Spleen (tissue), 11 donors: Measurements from ENCODE around the gene TRPV2. TPM values are rescaled to one million over a fixed set of nuclear protein-coding genes. Genes with fewer than 3 reads are reported as not detected.
"Not testable (repeated sequence)": the region's sequence is repeated elsewhere in the genome, so short reads cannot be mapped to it uniquely, and the experiment has no call there.

Source experiments
- DNase-seq: peaks from one replicate; pipeline ENCODE4 v3.0.0-alpha.2; 2020
- H3K27ac ChIP-seq, 8 donors: fragments of 200-600 bp; sonication (generic) in 7 of 8; 1 replicate in 4 of 8; 2 replicates in 4 of 8; pipeline versions ENCODE4 v1.5.0 to v1.8.0; 2016 to 2021; ENCODE audit warnings: inconsistent platforms in 4 of 8, mild to moderate bottlenecking in 4 of 8, moderate library complexity in 1 of 8
- H3K27me3 ChIP-seq, 7 donors: fragments of 200-600 bp; sonication (generic) in 6 of 7; replicated peaks in 1 of 7; 1 replicate in 4 of 7; 2 replicates in 3 of 7; pipeline versions ENCODE4 v1.5.0 to v1.8.0; 2016 to 2021; ENCODE audit warnings: inconsistent platforms in 3 of 7, mild to moderate bottlenecking in 1 of 7
- H3K36me3 ChIP-seq, 6 donors: fragments of 200-600 bp; sonication (generic) in 5 of 6; 1 replicate in 4 of 6; 2 replicates in 2 of 6; pipeline versions ENCODE4 v1.5.0 to v1.8.0; 2016 to 2021; ENCODE audit warnings: inconsistent platforms in 2 of 6
- H3K4me1 ChIP-seq, 6 donors: fragments of 200-600 bp; sonication (generic) in 5 of 6; 1 replicate in 3 of 6; 2 replicates in 3 of 6; pipeline versions ENCODE4 v1.5.0 to v1.8.0; 2016 to 2021; ENCODE audit warnings: inconsistent platforms in 3 of 6
- H3K4me3 ChIP-seq, 8 donors: fragments of 200-600 bp; sonication (generic) in 7 of 8; 1 replicate in 4 of 8; 2 replicates in 4 of 8; pipeline versions ENCODE4 v1.5.0 to v1.8.0; 2016 to 2021; ENCODE audit warnings: inconsistent platforms in 4 of 8, mild to moderate bottlenecking in 4 of 8, moderate library complexity in 2 of 8
- H3K9me3 ChIP-seq, 8 donors: fragments of 200-600 bp; sonication (generic) in 7 of 8; 1 replicate in 4 of 8; 2 replicates in 4 of 8; pipeline versions ENCODE4 v1.5.0 to v1.8.0; 2016 to 2021; ENCODE audit warnings: inconsistent platforms in 4 of 8
- CTCF ChIP-seq, 11 experiments: fragments of 200-600 bp in 7 of 11; fragments of 450-650 bp in 4 of 11; sonication (generic) in 4 of 11; IDR thresholded peaks in 8 of 11; conservative IDR thresholded peaks in 3 of 11; 1 replicate in 7 of 11; 2 replicates in 4 of 11; pipeline versions ENCODE4 v1.4.0 to v1.8.0; 2016 to 2021; ENCODE audit warnings: antibody characterized with exemption in 11 of 11, inconsistent platforms in 4 of 11, mild to moderate bottlenecking in 1 of 11
- POLR2A ChIP-seq, 3 donors: fragments of 450-650 bp; IDR thresholded peaks; one replicate each; pipeline ENCODE4 v1.5.1; 2017; ENCODE audit warnings: antibody characterized with exemption in 3 of 3, mild to moderate bottlenecking in 1 of 3
- POLR2AphosphoS5 ChIP-seq, 3 donors: sonication (generic); formaldehyde crosslinking; IDR thresholded peaks; one replicate each; pipeline ENCODE4 v1.5.1; 2017; ENCODE audit warnings: antibody characterized with exemption in 3 of 3
- WGBS, 5 donors: extraction: QIAGEN DNeasy Blood & Tissue Kit in 3 of 5; methylation state at CpG; one replicate each; pipeline versions ENCODE4 v1.1.5 to v1.1.7; 2013 to 2018; 5-methylcytosine and 5-hydroxymethylcytosine counted together
- intact Hi-C: fragments of 100-400 bp; cut with DNase I; formaldehyde crosslinking; loops from one replicate; pipeline ENCODE4 v1.15.0; 2023; ENCODE audit warnings: low total_unique reads
- polyA plus RNA-seq, 3 donors: library from polyadenylated mRNA; stranded (reverse); fragments of 200-250 nt; gene quantifications; one replicate each; pipeline ENCODE4 v1.2.1, GENCODE V29; 2013
- total RNA-seq, 7 donors: library from RNA; depleted of rRNA in 3 of 7; stranded (reverse); fragments of >200 nt in 3 of 7; fragmentation: NEBNext Ultra II Directional in 4 of 7; extraction: Animal tissue kit (Norgen Biotek cat#: 25700) in 4 of 7; gene quantifications; one replicate each; pipeline versions ENCODE4 v1.1.0 to v1.2.1, GENCODE V29; 2016 to 2021
- donor health status: healthy with polysubstance abuse.
- donor health status: DM: no; HTN: no; CAD: no; lungs with moderate emphysema.
- donor health status: DM: no; HTN: no; CAD: no.
- donor health status: Bipolar disorder and iron deficiency.
- donor health status: healthy.
- donor health status: DM: no; HTN: no; CAD: no.
- donor health status: DM: yes; HTN: yes; CAD: no.

Gene TRPV2
- total and polyA plus RNA-seq, 10 donors = 37.0 to 85.7 (median 52.6) TPM

GRCh38 chr17:16381496-16381820, 33.9 kb upstream of the TRPV2 start:
- intact Hi-C loops = no loop called here
- no peak for TF ChIP-seq POLR2A (IDR thresholded peaks at IDR 0.05)
- TF ChIP-seq CTCF (IDR thresholded peaks at IDR 0.05 in 8 of 11, conservative IDR thresholded peaks at IDR 0.05 in 3 of 11) = no peak
- no peak for TF ChIP-seq POLR2AphosphoS5 (IDR thresholded peaks at IDR 0.05)
- WGBS, 5 donors = 0 to 2% (median 1%) methylated on average over 14 of the region's 14 CpGs

GRCh38 chr17:16383216-16383615, 32.2 kb upstream of the TRPV2 start:
- WGBS, 5 donors = 55 to 72% (median 63%) methylated on average over 4 of the region's 4 CpGs
- peak overlapping the region in 4 of 8 donors; percentile 4 to 89 (median 18) for H3K27ac ChIP-seq

More at GRCh38 chr17:16381496-16381820, 33.9 kb upstream of the TRPV2 start:
- H3K27me3 ChIP-seq = no peaks in the 10 kb centered on the region
- H3K36me3 ChIP-seq = peaks cover 0 to 28% (median 15%) of the 10 kb centered on the region in 6 donors
- DNase-seq = no peak
- H3K4me1 ChIP-seq = peaks cover 19 to 66% (median 47%) of the 10 kb centered on the region in 6 donors
- H3K27ac ChIP-seq = peak overlapping the region; percentile 89 to 99 (median 95)
- H3K9me3 ChIP-seq = no peaks in the 10 kb centered on the region
- peak overlapping the region; percentile 48 to 79 (median 63) for H3K4me3 ChIP-seq

GRCh38 chr17:16383772-16384287, 31.5 kb upstream of the TRPV2 start:
- 76 to 90% (median 85%) methylated on average over 5 of the region's 5 CpGs for WGBS, 5 donors
- TF ChIP-seq POLR2AphosphoS5 (IDR thresholded peaks at IDR 0.05) (no peak), CTCF (IDR thresholded peaks at IDR 0.05 in 8 of 11, conservative IDR thresholded peaks at IDR 0.05 in 3 of 11) (no peak), POLR2A (IDR thresholded peaks at IDR 0.05) (no peak)
- intact Hi-C loops = no loop called here
- Histone ChIP-seq H3K4me3 (peak overlapping the region in 3 of 8 donors; percentile 4 to 79 (median 78)), H3K9me3 (no peaks in the 10 kb centered on the region), H3K27me3 (no peaks in the 10 kb centered on the region), H3K4me1 (peaks cover 19 to 78% (median 57%) of the 10 kb centered on the region in 6 donors), H3K36me3 (peaks cover 0 to 28% (median 15%) of the 10 kb centered on the region in 6 donors), H3K27ac (peak overlapping the region in 4 of 8 donors; percentile 4 to 89 (median 34))
- peak; percentile 58 for DNase-seq

More at GRCh38 chr17:16383216-16383615, 32.2 kb upstream of the TRPV2 start:
- no peak for TF ChIP-seq POLR2A (IDR thresholded peaks at IDR 0.05)
- TF ChIP-seq POLR2AphosphoS5 (IDR thresholded peaks at IDR 0.05) = no peak
- no peak for TF ChIP-seq CTCF (IDR thresholded peaks at IDR 0.05 in 8 of 11, conservative IDR thresholded peaks at IDR 0.05 in 3 of 11)
- Histone ChIP-seq H3K27me3 (no peaks in the 10 kb centered on the region), H3K4me1 (peaks cover 19 to 78% (median 57%) of the 10 kb centered on the region in 6 donors), H3K36me3 (peaks cover 0 to 28% (median 15%) of the 10 kb centered on the region in 6 donors), H3K4me3 (peak overlapping the region in 5 of 8 donors; percentile 4 to 79 (median 62)), H3K9me3 (no peaks in the 10 kb centered on the region)
- intact Hi-C loops = no loop called here
- DNase-seq = no peak

GRCh38 chr17:16384557-16384956, 30.8 kb upstream of the TRPV2 start:
- Histone ChIP-seq H3K4me3 (no peak overlapping the region), H3K27me3 (no peaks in the 10 kb centered on the region), H3K27ac (peak overlapping the region in 3 of 8 donors; percentile 11 to 44 (median 25))

GRCh38 chr17:16386126-16386507, 29.3 kb upstream of the TRPV2 start:
- intact Hi-C loops = loop anchor here (5.0 kb wide), 1 partner anchor 136 kb away; no protein-coding TSS in a partner anchor
- DNase-seq = peak; percentile 35
- not testable (repeated sequence) for H3K27me3 ChIP-seq, H3K9me3 ChIP-seq
- Histone ChIP-seq H3K4me1 (peaks cover 19 to 64% (median 51%) of the 10 kb centered on the region in 6 donors), H3K36me3 (peaks cover 0 to 28% (median 15%) of the 10 kb centered on the region in 6 donors), H3K4me3 (peak overlapping the region; percentile 31 to 74 (median 46)), H3K27ac (peak overlapping the region in 6 of 8 donors; percentile 22 to 61 (median 55))
- 37 to 43% (median 38%) methylated on average over 23 of the region's 23 CpGs for WGBS, 5 donors

More at GRCh38 chr17:16384557-16384956, 30.8 kb upstream of the TRPV2 start:
- TF ChIP-seq POLR2AphosphoS5 (IDR thresholded peaks at IDR 0.05) = no peak
- no peak for TF ChIP-seq CTCF (IDR thresholded peaks at IDR 0.05 in 8 of 11, conservative IDR thresholded peaks at IDR 0.05 in 3 of 11)
- TF ChIP-seq POLR2A (IDR thresholded peaks at IDR 0.05) = no peak
- DNase-seq = no peak
- H3K36me3 ChIP-seq = peaks cover 0 to 28% (median 15%) of the 10 kb centered on the region in 6 donors
- peaks cover 19 to 73% (median 57%) of the 10 kb centered on the region in 6 donors for H3K4me1 ChIP-seq
- intact Hi-C loops = no loop called here
- 56 to 67% (median 58%) methylated on average over 5 of the region's 5 CpGs for WGBS, 5 donors
- H3K9me3 ChIP-seq = no peaks in the 10 kb centered on the region
